ENCODE measurements around the gene ZNF148.

DNA sequence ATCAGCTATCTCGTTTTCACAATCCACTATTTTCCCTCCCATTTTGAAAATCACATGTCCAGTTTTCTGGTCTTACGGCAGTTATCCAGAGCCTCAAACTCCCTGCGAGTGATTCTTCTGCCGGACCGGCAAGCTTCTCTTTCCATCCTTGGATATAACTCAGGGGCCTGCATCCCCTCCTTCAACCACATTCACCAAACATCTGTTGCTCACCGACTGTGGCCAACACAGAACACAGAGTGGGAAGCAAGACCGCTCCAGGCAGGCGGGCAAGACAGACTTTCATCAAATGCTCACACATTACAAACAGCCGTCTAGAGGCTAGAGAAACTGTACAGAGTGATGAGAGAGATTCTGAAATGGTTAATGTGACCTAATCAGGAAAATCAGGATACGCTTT lies 154.9 kb downstream of the ZNF148 start:
- TF ChIP-seq CTCF (IDR thresholded peaks at IDR 0.05) (no peak), POLR2A (IDR thresholded peaks at IDR 0.05) (no peak)
